MG63 (cell line): Measurements from ENCODE around the gene WDFY3. TPM values are rescaled to one million over a fixed set of nuclear protein-coding genes. Genes with fewer than 3 reads are reported as not detected.

Experiments used
- DNase-seq: peaks from one replicate; pipeline ENCODE4 v3.0.0-alpha.2; 2020
- H3K27me3 ChIP-seq: fragments of 250-450 bp; sonication (Bioruptor Pico); 2 replicates; pipeline ENCODE4 v1.5.1; 2020; ENCODE audit warnings: mild to moderate bottlenecking, moderate library complexity
- H3K36me3 ChIP-seq: fragments of 250-450 bp; sonication (Bioruptor Pico); 2 replicates; pipeline ENCODE4 v1.5.1; 2020; ENCODE audit warnings: mild to moderate bottlenecking, moderate library complexity
- H3K4me3 ChIP-seq: fragments of 250-450 bp; sonication (Bioruptor Pico); 2 replicates; pipeline ENCODE4 v1.5.1; 2020; ENCODE audit warnings: mild to moderate bottlenecking, moderate library complexity
- H3K9me3 ChIP-seq: fragments of 250-450 bp; sonication (Bioruptor Pico); 2 replicates; pipeline ENCODE4 v1.5.1; 2020; ENCODE audit warnings: mild to moderate bottlenecking, moderate library complexity
- total RNA-seq: library from RNA; depleted of rRNA; stranded (reverse); fragments of >200 nt; shearing (Covaris generic); gene quantifications from 2 replicates; pipeline ENCODE4 v1.2.3, GENCODE V29; 2014; ENCODE audit warnings: low replicate concordance; rRNA removed

Gene WDFY3, protein sequence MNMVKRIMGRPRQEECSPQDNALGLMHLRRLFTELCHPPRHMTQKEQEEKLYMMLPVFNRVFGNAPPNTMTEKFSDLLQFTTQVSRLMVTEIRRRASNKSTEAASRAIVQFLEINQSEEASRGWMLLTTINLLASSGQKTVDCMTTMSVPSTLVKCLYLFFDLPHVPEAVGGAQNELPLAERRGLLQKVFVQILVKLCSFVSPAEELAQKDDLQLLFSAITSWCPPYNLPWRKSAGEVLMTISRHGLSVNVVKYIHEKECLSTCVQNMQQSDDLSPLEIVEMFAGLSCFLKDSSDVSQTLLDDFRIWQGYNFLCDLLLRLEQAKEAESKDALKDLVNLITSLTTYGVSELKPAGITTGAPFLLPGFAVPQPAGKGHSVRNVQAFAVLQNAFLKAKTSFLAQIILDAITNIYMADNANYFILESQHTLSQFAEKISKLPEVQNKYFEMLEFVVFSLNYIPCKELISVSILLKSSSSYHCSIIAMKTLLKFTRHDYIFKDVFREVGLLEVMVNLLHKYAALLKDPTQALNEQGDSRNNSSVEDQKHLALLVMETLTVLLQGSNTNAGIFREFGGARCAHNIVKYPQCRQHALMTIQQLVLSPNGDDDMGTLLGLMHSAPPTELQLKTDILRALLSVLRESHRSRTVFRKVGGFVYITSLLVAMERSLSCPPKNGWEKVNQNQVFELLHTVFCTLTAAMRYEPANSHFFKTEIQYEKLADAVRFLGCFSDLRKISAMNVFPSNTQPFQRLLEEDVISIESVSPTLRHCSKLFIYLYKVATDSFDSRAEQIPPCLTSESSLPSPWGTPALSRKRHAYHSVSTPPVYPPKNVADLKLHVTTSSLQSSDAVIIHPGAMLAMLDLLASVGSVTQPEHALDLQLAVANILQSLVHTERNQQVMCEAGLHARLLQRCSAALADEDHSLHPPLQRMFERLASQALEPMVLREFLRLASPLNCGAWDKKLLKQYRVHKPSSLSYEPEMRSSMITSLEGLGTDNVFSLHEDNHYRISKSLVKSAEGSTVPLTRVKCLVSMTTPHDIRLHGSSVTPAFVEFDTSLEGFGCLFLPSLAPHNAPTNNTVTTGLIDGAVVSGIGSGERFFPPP (N-terminal part only)
- 3.8 and 5.2 TPM in 2 replicates for total RNA-seq

DNA sequence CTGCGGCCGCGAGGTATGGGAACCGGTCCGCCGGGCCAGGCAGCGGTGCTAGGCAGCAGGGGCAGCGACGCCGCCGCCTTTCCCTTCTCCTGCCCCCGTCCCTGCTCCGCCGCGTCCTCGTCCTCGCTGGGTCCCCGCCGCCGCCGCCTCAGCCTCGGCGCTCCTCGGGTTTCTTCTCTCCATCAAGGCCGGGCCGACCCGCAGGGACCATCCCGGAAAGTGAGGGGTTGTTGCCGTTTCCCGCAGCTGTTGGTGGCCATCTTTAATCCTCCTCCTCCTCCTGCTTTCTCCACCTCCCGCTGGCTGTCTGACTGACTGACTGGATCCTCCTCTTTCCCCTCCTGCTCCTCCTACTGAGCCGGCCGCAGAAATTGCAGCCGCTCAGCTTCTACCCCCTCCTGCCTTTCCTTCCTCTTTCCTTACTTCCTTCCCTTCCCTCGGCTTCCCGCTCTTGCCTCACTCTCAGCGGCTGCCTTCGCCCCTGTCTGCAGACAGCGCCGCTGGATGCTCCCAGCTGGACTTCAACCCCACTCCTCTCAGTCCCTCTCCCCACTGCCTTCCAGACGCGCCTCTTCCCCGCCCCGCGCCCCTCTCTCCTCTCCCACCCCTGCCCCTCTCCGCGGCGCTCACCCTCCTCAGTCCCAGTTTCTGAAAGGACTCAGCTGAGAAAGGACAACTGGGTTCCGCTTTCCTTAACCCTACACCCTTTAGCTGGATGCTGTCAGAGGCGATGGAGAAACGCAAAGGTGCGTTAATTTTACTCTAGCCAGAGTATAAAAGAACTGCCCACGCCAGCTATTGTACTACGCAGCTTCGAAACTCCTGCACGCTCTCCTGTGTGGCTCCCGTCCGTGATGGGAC, at the start of gene WDFY3:
Gene WDFY3 (minus strand): TSS at position 309 of the 861 bp plus-strand sequence. CDS start 106,099 bp downstream, outside the sequence.
- peak within 1 kb of the TSS; percentile 78 for H3K4me3 ChIP-seq

DNA sequence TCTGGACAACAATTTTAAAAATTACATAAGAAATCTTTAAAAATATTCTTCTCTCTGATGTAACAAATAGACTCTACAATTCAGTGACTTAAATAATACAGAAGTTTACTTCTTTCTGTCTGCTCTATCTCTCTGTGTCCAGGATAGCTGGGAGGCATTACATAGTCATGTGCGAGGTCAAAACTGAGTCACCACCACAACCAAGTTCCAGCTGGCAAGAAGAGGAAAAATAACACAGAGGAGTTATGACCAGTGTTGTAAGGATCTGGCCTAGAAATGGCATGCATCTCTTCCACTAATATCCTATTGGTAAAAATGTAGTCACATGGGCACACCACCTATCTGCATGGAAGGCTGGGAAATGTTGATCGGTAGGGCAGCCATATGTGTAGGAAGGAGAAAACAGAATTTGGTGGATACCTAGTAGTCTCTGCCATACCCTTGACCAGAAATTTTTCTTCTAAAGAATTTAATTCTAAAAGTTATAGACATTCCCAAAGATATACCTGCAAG, 39.4 kb upstream of the WDFY3 start:
- no peaks in the 10 kb centered on the region for H3K9me3 ChIP-seq
- H3K4me3 ChIP-seq: no peak overlapping the region
- H3K27me3 ChIP-seq: no peaks in the 10 kb centered on the region
- no peaks in the 10 kb centered on the region for H3K36me3 ChIP-seq
- DNase-seq: peak; percentile 67

More for the DNA sequence above, at the start of gene WDFY3:
- peak; percentile 81 for DNase-seq
- H3K9me3 ChIP-seq: no peaks in the 10 kb centered on the region
- H3K36me3 ChIP-seq: no peaks in the 10 kb centered on the region
- no peaks in the 10 kb centered on the region for H3K27me3 ChIP-seq

DNA sequence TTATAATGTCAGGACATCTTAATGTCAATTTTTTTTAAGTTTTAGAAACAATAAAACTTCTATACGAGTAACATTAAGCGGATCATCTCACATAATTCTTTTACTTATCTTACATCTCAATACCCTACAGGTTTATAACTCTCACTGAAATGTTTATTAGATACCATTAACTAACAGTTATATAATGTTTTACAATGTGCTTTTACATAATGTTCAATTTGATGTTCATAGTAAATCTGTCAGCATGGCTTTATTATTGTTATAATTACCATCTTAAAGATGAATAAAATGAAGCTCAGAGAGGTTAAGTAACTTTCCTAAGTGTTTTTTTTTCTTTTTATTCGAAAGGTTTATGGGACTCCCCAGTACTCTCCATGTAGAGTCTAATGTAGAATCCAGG, 33.9 kb upstream of the WDFY3 start:
- Histone ChIP-seq H3K4me3 (no peak overlapping the region), H3K36me3 (no peaks in the 10 kb centered on the region), H3K27me3 (no peaks in the 10 kb centered on the region), H3K9me3 (no peaks in the 10 kb centered on the region)
- no peak for DNase-seq

DNA sequence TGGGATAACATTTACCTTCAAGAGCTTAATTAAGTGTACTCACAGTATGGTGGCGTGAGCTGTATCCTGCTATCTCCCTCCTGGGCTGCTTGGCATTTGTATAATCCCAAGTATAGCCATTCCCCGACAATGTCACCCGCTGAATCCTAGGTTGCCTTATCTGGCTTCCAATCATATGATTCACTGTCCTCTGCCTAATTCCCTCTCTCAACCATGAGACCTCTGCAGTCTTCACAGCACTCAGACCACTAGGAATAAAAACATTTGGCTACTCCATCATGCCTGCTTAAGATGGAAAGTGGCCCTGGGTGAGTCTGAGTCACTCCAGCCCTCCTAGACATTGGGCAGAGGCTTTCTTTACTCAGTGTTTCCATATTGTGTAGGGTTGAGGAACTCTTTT, 28.9 kb upstream of the WDFY3 start:
- H3K9me3 ChIP-seq: no peaks in the 10 kb centered on the region
- no peak for DNase-seq
- H3K36me3 ChIP-seq: no peaks in the 10 kb centered on the region
- no peaks in the 10 kb centered on the region for H3K27me3 ChIP-seq
- no peak overlapping the region for H3K4me3 ChIP-seq

DNA sequence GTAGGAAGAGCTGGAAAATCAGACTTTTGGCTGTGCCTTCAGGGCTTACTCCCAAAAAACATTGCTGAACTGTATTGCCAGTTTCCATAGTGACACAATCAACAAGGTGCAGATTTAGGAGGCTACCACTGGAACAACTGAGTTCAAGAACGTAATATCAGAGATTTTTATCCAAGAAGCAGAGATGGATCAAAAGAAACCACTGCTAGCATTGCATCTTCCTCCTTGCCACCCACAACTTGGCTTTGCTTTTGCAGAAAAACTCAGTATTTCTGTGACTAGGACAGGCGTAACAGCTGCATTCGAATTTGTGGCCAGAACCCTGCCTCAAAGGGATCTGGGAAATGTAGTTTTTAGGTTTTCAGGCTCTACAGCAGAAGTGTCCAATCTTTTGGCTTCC, 27.8 kb upstream of the WDFY3 start:
- Histone ChIP-seq H3K36me3 (no peaks in the 10 kb centered on the region), H3K27me3 (no peaks in the 10 kb centered on the region), H3K9me3 (no peaks in the 10 kb centered on the region), H3K4me3 (no peak overlapping the region)
- no peak for DNase-seq

DNA sequence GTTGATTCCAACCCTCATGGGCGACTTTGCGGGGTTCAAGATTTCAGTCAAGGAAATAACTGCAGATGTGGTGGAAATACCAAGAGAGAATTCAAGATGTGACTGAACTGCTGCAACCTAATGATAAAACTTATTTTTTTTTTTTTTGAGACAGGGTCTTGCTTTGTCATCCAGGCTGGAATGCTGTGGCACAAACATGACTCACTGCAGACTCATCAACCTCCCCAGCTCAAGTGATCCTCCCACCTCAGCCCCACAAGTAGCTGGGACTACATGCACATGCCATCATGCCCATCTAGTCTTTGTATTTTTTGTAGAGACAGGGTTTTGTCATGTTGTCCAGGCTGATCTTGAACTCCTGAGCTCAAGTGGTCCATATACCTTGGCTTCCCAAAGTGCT, 19.5 kb upstream of the WDFY3 start:
- peak; percentile 42 for DNase-seq
- Histone ChIP-seq H3K9me3 (no peaks in the 10 kb centered on the region), H3K36me3 (no peaks in the 10 kb centered on the region), H3K4me3 (no peak overlapping the region), H3K27me3 (no peaks in the 10 kb centered on the region)

DNA sequence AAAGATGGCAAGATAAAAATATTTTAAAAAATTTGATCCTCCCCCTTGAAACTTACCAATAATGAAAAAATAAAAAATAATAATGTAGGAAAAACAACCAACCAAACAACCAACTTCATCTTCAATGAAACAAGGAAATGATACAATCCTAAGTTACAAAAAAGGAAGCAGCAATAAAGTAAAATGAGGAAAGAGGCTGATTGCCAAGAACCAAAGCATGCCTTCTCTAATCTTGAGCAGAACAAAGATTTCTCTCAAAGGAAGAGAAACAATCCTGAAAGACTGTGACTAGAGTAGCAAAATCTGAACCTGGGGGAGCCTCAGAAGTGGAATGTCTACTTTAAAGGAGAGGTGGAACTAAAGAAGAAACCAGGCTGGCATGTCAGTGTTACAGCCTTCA, 10.9 kb upstream of the WDFY3 start:
- DNase-seq: no peak
- no peak overlapping the region for H3K4me3 ChIP-seq
- H3K36me3 ChIP-seq: no peaks in the 10 kb centered on the region
- H3K9me3 ChIP-seq: no peaks in the 10 kb centered on the region
- no peaks in the 10 kb centered on the region for H3K27me3 ChIP-seq

DNA sequence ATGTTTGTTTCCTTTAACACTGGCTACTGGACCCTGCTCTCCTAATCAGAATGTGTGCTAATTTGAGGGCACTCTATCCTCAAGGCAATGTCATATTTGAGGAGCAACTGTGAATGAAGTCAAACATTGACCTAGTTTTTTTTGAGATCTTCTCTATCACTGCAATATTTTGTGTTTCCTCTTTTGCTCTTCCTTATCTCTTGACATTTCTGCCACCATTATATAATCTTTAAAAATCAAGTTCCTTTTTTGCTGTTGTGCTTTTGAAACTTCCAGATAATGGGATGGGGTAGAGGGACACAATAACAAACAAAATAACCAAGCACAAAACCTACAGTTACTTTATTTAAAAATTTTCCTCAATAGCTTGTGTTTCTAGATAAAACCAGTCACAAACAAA, 7.4 kb upstream of the WDFY3 start:
- H3K27me3 ChIP-seq: no peaks in the 10 kb centered on the region
- H3K9me3 ChIP-seq: no peaks in the 10 kb centered on the region
- DNase-seq: no peak
- H3K36me3 ChIP-seq: no peaks in the 10 kb centered on the region
- H3K4me3 ChIP-seq: no peak overlapping the region

DNA sequence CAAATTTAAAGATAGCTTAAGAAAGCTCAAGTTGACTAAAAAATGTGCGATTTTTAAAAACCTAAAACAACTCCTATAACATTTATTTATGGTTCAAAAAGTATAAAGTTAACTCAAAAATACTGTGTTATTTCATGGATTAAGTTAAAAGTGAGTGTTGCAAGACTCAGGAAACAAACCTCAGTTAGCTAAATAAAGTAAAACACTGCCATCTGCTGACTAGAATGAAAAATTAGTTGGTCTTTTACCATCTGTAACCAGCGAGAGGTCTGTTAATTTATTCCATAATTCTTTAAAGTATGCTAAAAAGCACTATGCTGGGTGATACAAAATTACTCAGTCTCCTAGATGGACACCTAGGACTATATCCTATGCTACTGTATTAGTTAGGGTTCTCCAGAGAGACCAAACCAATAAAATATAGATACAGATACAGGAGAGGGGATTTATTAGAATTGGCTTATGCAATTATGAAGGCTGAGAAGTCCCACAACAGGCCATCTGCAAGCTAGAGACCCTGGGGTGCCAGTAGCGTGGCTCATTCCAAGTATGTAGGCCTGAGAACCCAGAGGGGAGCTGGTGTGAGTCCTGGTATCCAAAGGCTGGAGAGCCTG, 4.9 kb upstream of the WDFY3 start:
- H3K4me3 ChIP-seq: no peak overlapping the region
- H3K36me3 ChIP-seq: no peaks in the 10 kb centered on the region
- no peaks in the 10 kb centered on the region for H3K9me3 ChIP-seq
- no peaks in the 10 kb centered on the region for H3K27me3 ChIP-seq
- no peak for DNase-seq

DNA sequence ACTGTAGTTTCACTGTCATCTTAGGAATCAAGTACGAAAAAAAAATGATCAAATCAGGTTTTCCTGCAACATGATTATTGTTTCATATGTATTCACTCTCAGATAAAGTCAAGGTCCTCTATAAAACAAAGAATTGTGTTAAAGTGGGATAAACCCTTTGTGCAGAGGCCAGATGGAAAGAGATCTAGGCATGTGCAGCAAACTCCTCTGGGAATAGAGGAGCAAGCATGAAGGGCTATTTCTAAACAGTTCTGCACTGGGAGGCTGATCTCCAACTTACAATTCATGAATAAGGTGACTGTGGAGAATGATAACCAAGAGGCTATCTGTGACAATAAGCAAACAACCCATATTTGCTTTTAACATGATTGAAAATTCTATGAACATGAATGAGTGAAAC, 2.4 kb upstream of the WDFY3 start:
- Histone ChIP-seq H3K36me3 (no peaks in the 10 kb centered on the region), H3K27me3 (no peaks in the 10 kb centered on the region), H3K9me3 (no peaks in the 10 kb centered on the region), H3K4me3 (no peak overlapping the region)
- DNase-seq: no peak

DNA sequence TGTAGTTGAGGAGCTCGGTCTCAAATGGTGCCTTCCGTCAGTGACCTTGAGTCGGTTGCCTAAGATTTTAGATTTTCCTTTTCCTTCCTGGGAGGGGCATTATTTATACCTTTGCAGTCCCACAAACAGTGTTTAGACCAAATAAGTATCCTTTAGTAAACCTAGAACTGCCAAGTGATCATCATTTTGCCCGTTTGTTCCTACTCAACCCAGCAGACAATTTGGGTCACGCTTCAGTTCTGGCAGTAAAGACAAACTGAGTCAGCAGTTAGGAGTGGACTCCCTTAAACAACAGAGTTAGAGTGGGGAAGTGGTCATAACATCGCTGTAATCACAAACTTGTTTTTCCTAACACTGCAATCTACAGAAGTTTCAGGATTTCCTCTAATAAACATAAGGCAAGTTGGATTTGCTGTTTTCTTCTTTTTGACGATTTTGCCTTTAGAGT, 777 bp upstream of the WDFY3 start:
- Histone ChIP-seq H3K36me3 (no peaks in the 10 kb centered on the region), H3K27me3 (no peaks in the 10 kb centered on the region), H3K4me3 (peak overlapping the region; percentile 78), H3K9me3 (no peaks in the 10 kb centered on the region)
- no peak for DNase-seq

DNA sequence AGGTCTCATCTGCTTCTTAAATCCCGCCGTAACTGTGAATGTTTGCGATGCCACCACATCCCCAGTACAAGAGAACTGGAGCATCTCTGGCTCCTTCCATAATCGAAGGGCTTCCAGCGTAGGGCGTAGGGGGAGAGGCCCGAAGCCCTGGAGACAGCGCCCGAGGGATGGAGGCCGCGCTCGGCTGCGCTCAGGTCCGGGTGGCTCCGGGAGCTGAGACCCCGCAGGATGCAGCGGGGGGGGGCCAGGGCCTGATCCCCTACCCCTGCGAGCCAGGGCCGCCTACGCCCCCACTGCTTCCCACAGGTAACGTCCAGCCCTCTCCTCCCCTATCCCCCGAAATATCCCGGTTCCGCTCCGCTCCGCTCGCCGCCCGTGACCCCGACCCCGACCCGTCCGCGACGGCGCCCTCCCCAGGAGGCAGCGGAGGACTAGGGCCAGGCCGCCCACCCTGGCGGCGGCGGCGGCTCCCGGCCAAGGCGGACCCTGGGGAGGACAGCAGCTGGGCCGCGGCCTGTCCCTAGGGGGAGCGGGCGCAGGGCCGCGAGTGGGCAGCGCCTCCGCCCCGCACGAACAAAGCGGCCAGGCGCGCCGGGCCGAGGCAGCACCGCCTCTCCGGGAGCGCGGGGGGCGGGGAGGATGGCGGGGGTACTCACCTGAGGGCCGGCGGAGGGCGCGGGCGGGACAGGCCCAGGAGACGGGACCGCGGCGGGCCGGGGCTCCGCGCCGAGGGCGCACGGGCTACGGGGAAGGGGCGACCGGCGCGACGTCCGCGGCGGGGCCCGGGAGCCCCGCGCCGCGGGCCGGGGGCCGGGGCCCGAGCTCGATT, 723 bp downstream of the WDFY3 start:
- H3K27me3 ChIP-seq: no peaks in the 10 kb centered on the region
- peak; percentile 34 for DNase-seq

DNA sequence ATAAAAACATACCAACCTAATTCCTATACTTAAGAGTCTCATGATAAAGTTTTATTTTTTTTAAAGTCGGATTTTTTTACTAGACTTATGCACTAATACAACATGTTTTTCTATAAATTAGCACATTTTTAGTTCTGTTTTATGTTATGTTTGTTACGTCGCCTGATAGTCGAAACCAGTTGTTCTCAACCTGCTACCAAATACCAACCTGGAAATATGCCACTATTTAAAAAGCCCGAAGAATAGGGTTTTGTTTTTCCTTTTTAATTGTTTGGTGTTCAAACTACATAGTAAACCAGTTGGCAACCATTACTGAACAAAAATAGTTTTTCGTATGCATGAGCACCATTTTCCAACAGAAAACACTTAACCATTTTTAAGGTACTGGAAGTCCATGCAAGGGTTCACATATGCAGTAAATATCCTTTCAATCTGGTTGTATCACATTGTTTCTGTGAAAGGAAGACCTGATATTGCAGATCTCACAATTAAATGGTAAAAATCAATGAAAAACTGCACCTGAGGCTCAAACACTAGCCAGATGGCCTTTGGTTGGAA, 1.4 kb downstream of the WDFY3 start:
- peak overlapping the region; percentile 78 for H3K4me3 ChIP-seq
- H3K27me3 ChIP-seq: no peaks in the 10 kb centered on the region
- H3K36me3 ChIP-seq: no peaks in the 10 kb centered on the region
- no peaks in the 10 kb centered on the region for H3K9me3 ChIP-seq
- no peak for DNase-seq

More for the DNA sequence above, 723 bp downstream of the WDFY3 start:
- Histone ChIP-seq H3K9me3 (no peaks in the 10 kb centered on the region), H3K4me3 (peak overlapping the region; percentile 78), H3K36me3 (no peaks in the 10 kb centered on the region)

DNA sequence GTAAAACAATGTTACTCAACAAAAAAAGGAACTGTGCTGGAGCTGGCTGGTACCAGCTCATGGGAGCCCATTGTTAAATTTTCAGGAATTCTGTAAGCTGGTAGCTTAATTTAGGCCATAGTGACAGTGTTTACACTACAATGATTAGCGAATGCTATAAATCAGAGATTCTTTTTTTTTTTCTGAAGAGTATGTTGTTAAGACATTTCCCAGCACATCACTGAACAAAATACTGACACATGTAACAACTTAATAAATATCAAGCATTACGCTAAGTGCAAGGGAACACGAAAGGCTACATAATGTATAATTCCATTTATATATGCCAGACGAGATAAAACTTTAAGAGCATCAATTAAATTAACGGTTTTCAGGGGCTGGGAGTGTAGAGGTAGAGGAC, 4.4 kb downstream of the WDFY3 start:
- Histone ChIP-seq H3K9me3 (no peaks in the 10 kb centered on the region), H3K36me3 (no peaks in the 10 kb centered on the region), H3K4me3 (no peak overlapping the region), H3K27me3 (no peaks in the 10 kb centered on the region)
- DNase-seq: no peak

DNA sequence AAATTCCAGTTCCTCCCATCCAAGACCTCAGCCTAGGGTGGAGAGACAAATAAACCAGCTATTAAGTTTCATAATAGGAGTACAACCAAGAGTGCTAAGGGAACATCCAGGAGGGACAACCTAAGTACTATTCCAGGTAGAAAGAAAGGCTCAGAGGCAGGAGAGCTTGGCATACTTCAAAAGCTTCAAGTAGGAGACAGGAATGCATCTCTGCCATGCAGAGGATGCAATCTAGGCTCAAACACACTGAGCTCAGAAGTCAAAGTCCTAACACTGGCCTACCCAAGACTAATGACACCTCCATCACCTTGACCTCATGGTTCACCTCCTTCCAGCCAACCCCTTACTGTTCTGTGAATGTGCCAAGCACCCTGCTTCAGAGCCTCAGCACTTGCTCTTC, 8.1 kb downstream of the WDFY3 start:
- Histone ChIP-seq H3K9me3 (no peaks in the 10 kb centered on the region), H3K36me3 (no peaks in the 10 kb centered on the region)

More for the DNA sequence above, 8.1 kb downstream of the WDFY3 start:
- no peak for DNase-seq
- H3K27me3 ChIP-seq: no peaks in the 10 kb centered on the region
- no peak overlapping the region for H3K4me3 ChIP-seq
